Measurements from ENCODE around the gene WDR20.
A peak's percentile ranks its signal among the peaks of the same experiment; 100 is the strongest.
"Not testable (repeated sequence)": the region's sequence is repeated elsewhere in the genome, so short reads cannot be mapped to it uniquely, and the experiment has no call there.

WDR20 gene

GRCh38 chr14:102233081-102233480 lies 93.4 kb downstream of the WDR20 start:
- DNase-seq (ENCODE audit: low spot score) = no peak
- TF ChIP-seq CTCF (IDR thresholded peaks at IDR 0.05; ENCODE audit: extremely low read depth, missing control alignments) = no peak

- no peak for TF ChIP-seq CTCF (IDR thresholded peaks at IDR 0.05; ENCODE audit: extremely low read depth, missing control alignments)
- DNase-seq (ENCODE audit: low spot score) = no peak
Observed at GRCh38 chr14:102234331-102235264, 94.9 kb downstream of the WDR20 start.

DNA sequence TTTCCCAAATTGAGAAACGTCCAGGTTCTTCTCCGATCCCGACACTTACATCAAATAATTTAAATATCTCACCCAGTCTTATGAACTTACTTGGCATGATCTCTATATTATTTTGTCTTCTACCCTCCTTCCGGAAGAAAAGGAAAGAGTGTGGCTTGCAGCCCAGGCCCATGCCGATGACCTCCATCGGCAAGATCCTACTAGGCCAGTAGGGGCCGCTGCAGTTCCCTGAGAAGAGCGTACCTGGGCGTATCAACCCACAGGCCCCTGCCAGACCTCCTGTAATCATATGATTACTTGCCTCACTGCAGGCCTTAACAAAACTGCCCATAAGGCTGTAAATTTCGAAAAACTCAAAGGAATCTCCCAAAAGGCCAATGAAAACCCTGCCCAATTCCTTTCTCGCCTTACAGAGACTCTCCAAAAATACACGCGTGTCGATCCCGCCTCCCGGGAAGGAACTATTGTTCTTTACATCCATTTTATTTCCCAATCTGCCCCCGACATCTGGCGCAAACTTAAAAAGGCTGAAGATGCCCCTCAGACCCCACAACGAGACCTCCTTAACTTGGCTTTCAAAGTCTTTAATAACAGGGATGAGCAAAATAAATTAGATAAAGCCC lies 95.7 kb downstream of the WDR20 start:
- TF ChIP-seq CTCF (IDR thresholded peaks at IDR 0.05; ENCODE audit: extremely low read depth, missing control alignments) = peak; percentile 88

DNA sequence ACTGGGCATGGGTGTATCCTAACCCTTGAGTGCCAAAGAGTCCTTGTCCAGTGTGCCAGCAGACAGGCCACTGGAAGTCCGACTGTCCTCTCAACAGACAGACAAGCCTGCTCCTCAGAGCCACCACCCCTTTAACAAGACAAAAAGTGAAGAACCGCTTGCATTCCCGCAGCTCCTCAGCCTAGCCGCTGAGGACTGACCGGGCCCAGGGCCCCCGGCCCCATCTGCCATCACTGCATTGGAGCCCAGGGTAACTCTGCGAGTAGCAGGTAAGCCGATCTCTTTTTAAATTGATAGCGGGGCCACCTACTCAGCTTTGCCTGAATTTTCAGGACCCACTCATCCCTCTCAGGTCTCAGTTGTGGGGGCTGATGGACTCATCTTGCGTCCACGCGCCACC lies 96.3 kb downstream of the WDR20 start:
- no peak for TF ChIP-seq CTCF (IDR thresholded peaks at IDR 0.05; ENCODE audit: extremely low read depth, missing control alignments)
- DNase-seq (ENCODE audit: low spot score) = no peak

More for the DNA sequence above, 95.7 kb downstream of the WDR20 start:
- DNase-seq (ENCODE audit: low spot score) = peak; percentile 90

GRCh38 chr14:102238131-102238530 lies 98.4 kb downstream of the WDR20 start:
- DNase-seq (ENCODE audit: low spot score) = no peak
- TF ChIP-seq CTCF (IDR thresholded peaks at IDR 0.05; ENCODE audit: extremely low read depth, missing control alignments) = no peak

DNA sequence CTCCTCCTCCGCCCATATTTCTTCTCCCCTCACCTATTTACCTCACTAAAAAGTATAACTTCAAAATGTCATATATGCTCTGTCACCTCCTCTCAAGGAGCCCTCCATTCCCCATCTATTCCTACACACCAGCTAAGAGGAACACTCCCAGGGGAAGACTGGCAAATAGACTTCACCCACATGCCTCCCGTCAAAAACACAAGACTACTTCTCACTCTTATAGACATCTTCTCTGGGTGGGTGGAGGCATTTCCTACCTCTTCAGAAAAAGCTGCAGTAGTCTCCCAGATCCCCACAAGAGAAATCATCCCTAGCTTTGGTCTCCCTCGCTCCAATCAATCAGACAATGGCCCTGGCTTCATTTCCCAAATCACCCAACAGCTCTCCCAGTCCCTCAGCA lies 99.1 kb downstream of the WDR20 start:
- no peak for DNase-seq (ENCODE audit: low spot score)
- TF ChIP-seq CTCF (IDR thresholded peaks at IDR 0.05; ENCODE audit: extremely low read depth, missing control alignments) = no peak

DNA sequence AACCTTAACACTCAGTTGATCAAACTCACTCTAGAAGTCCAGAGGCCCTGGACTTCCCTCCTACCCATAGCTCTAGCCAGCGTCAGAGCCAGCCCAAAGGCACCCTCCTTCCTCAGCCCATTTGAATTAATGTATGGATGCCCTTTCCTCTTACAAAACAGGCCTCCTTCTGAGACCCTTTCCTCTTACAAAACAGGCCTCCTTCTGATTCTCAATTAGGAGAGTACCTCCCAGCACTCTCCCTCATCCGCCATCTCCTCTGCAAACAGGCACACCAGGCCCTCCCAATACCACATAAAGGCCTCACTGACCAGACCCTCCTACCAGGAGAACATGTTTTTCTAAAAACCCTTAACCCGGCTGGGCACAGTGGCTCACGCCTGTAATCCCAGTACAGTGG lies 99.5 kb downstream of the WDR20 start:
- TF ChIP-seq CTCF (IDR thresholded peaks at IDR 0.05; ENCODE audit: extremely low read depth, missing control alignments) = no peak
- DNase-seq (ENCODE audit: low spot score) = no peak

- DNase-seq (ENCODE audit: low spot score) = not testable (repeated sequence)
Observed at GRCh38 chr14:102240481-102240880, 100.8 kb downstream of the WDR20 start.

Measured in GM20000 (cell line).